GM12878 (cell line): ENCODE results near the gene PCYT1B. TPM values are rescaled to one million over a fixed set of nuclear protein-coding genes. Genes with fewer than 3 reads are reported as not detected.

ENCODE experiments used
- ATAC-seq: fragments of 200-7000 bp; cut with Tn5 transposase; 3 replicates; pipeline ENCODE4 v1.9.1; 2020; ENCODE audit warnings: mild to moderate bottlenecking, moderate library complexity
- BruUV-seq: library from RNA; stranded (reverse); fragments of 400-500 nt; replicated peaks from 2 replicates; lab custom pipeline; 2021; lab: Mats Ljungman, UMichigan
- CTCF ChIA-PET: fragments of 300-600 bp; sonication (Branson Sonifier 250); formaldehyde crosslinking; extraction: SDS; loops from one replicate; lab custom pipeline; 2021; ENCODE audit warnings: inconsistent platforms; lab: Yijun Ruan, JAX
- POLR2A ChIA-PET: fragments of 350-600 bp; formaldehyde crosslinking; extraction: SDS; loops from one replicate; lab custom pipeline; 2021; ENCODE audit warnings: inconsistent platforms; lab: Charles Lee
- RAD21 ChIA-PET: fragments of 300-600 bp; sonication (Branson Sonifier 250); formaldehyde crosslinking; loops from one replicate; lab custom pipeline; 2023; ENCODE audit warnings: antibody characterized with exemption; ENCODE audit not compliant: unreplicated experiment; lab: Charles Lee
- SMC1A ChIA-PET: fragments of 300-600 bp; sonication (Branson Sonifier 250); formaldehyde crosslinking; loops from one replicate; lab custom pipeline; 2023; ENCODE audit not compliant: unreplicated experiment, uncharacterized antibody; lab: Charles Lee
- DNase-seq: peaks from one replicate; pipeline ENCODE4 v3.0.0-alpha.2; 2011; ENCODE audit warnings: low read depth, low spot score
- FAIRE-seq: peaks from 3 replicates; lab custom pipeline; 2011; peaks lifted over from hg19 to GRCh38; lab: Jason Lieb, UNC
- H2AFZ ChIP-seq: 2 replicates; pipeline ENCODE4 v1.6.0; 2011; ENCODE audit warnings: low read depth, low read length, control low read depth; ENCODE audit not compliant: control insufficient read depth
- H3K27ac ChIP-seq: 2 replicates; pipeline ENCODE4 v1.5.1; 2011; ENCODE audit warnings: control low read depth; ENCODE audit not compliant: control insufficient read depth, insufficient read depth
- H3K27me3 ChIP-seq, 2 experiments: replicated peaks in 1 of 2; 2 replicates each; pipeline versions ENCODE4 v1.6.0 to v1.6.1; 2011; ENCODE audit warnings: low read length in 1 of 2; ENCODE audit not compliant: control insufficient read depth in 2 of 2, insufficient read depth in 2 of 2
- H3K36me3 ChIP-seq, 2 experiments: 2 replicates each; pipeline ENCODE4 v1.5.1; 2011; ENCODE audit warnings: low read length in 1 of 2; ENCODE audit not compliant: control insufficient read depth in 2 of 2, insufficient read depth in 2 of 2
- H3K4me1 ChIP-seq: 2 replicates; pipeline ENCODE4 v1.6.1; 2011; ENCODE audit warnings: mild to moderate bottlenecking, low read length, moderate library complexity, mixed read lengths; ENCODE audit not compliant: control insufficient read depth, insufficient read depth
- H3K4me2 ChIP-seq: 2 replicates; pipeline ENCODE4 v1.6.0; 2011; ENCODE audit warnings: control low read depth; ENCODE audit not compliant: control insufficient read depth, insufficient read depth
- H3K4me3 ChIP-seq: fragments of 200-600 bp; sonication (generic); 2 replicates; pipeline ENCODE4 v1.5.1; 2016
- H3K79me2 ChIP-seq: 2 replicates; pipeline ENCODE4 v1.6.0; 2011; ENCODE audit warnings: low read length; ENCODE audit not compliant: control insufficient read depth, insufficient read depth
- H3K9ac ChIP-seq: 2 replicates; pipeline ENCODE4 v1.8.0; 2011; ENCODE audit warnings: low read length, control low read depth, mixed read lengths; ENCODE audit not compliant: control insufficient read depth, insufficient read depth
- H3K9me3 ChIP-seq: replicated peaks from 3 replicates; pipeline ENCODE4 v1.5.1; 2011; ENCODE audit warnings: mild to moderate bottlenecking, low read length; ENCODE audit not compliant: control insufficient read depth, insufficient read depth
- H4K20me1 ChIP-seq: 2 replicates; pipeline ENCODE4 v1.6.0; 2011; ENCODE audit not compliant: control insufficient read depth, insufficient read depth
- BCLAF1 ChIP-seq: fragments of 450-650 bp; IDR thresholded peaks from 2 replicates; pipeline ENCODE4 v1.6.1; 2017; ENCODE audit warnings: antibody characterized with exemption, mild to moderate bottlenecking, moderate library complexity
- BHLHE40 ChIP-seq, 2 experiments: fragments of 450-650 bp in 1 of 2; IDR thresholded peaks; 2 replicates each; pipeline ENCODE4 v1.6.1; 2011 to 2017; ENCODE audit warnings: low read depth in 2 of 2, borderline replicate concordance in 1 of 2, improper control_type of control experiment in 1 of 2, low read length in 1 of 2, mild to moderate bottlenecking in 1 of 2
- CEBPB ChIP-seq, 2 experiments: fragments of 150-350 bp in 1 of 2; IDR thresholded peaks; 2 replicates each; pipeline ENCODE4 v1.6.1; 2012 to 2014; ENCODE audit warnings: low read depth in 2 of 2, low read length in 2 of 2, borderline replicate concordance in 1 of 2, inconsistent platforms in 1 of 2
- EED ChIP-seq: sonication (generic); IDR thresholded peaks from 2 replicates; pipeline ENCODE4 v1.6.1; 2016; ENCODE audit warnings: antibody characterized with exemption, low read depth
- NR2F1 ChIP-seq: fragments of 450-650 bp; conservative IDR thresholded peaks from 2 replicates; pipeline ENCODE4 v1.6.1; 2017; ENCODE audit warnings: mild to moderate bottlenecking
- POLR2AphosphoS2 ChIP-seq: IDR thresholded peaks from 2 replicates; pipeline ENCODE4 v1.6.1; 2011; ENCODE audit warnings: low read depth, mild to moderate bottlenecking, low read length, improper control_type of control experiment, moderate library complexity
- RAD21 ChIP-seq: IDR thresholded peaks from 2 replicates; pipeline ENCODE4 v1.6.1; 2011; ENCODE audit warnings: mild to moderate bottlenecking, low read depth, low read length, moderate library complexity; ENCODE audit not compliant: insufficient read depth
- STAT3 ChIP-seq: IDR thresholded peaks from 2 replicates; pipeline ENCODE4 v1.6.1; 2011; ENCODE audit warnings: low read depth, low read length, improper control_type of control experiment
- ZNF24 ChIP-seq: fragments of 450-650 bp; IDR thresholded peaks from 2 replicates; pipeline ENCODE4 v1.6.1; 2017; ENCODE audit warnings: antibody characterized with exemption, mild to moderate bottlenecking
- WGBS: methylation state at CpG from one replicate; pipeline ENCODE4 v1.1.6; 2016; ENCODE audit warnings: low lambda C conversion rate; ENCODE audit not compliant: insufficient replicate concordance, insufficient coverage; ENCODE audit errors: missing lambda C conversion rate; 5-methylcytosine and 5-hydroxymethylcytosine counted together
- in situ Hi-C: fragments of 300-500 bp; cut with MboI; formaldehyde crosslinking; loops from 9 replicates; pipeline ENCODE4 v1.14.3; 2018; ENCODE audit warnings: mixed read lengths
- intact Hi-C: fragments of 100-400 bp; cut with micrococcal nuclease; formaldehyde crosslinking; loops from one replicate; pipeline ENCODE4 v1.14.2; 2022; ENCODE audit not compliant: unreplicated experiment
- polyA plus RNA-seq, 11 experiments: library from polyadenylated mRNA; depleted of rRNA in 4 of 11; unstranded in 6 of 11; stranded (reverse) in 5 of 11; fragments of >200 nt; fragmentation: Nextera tagmentation in 4 of 11; fragmentation: Illumina TruSeq in 1 of 11; extraction: Ambion mirVana in 4 of 11; extraction: Trizol in 1 of 11; gene quantifications; 1 replicate in 1 of 11; 2 replicates in 10 of 11; pipeline versions ENCODE4 v1.2.1 to v1.2.3, GENCODE V29; 2011 to 2016; ENCODE audit warnings: inconsistent platforms in 2 of 11, missing spikeins in 2 of 11, low read depth in 1 of 11
- total RNA-seq, 4 experiments: library from RNA; depleted of rRNA in 3 of 4; stranded (reverse); fragments of >200 nt in 3 of 4; fragmentation: Illumina TruSeq in 1 of 4; extraction: Trizol in 1 of 4; gene quantifications; 2 replicates each; pipeline versions ENCODE4 v1.2.1 to v1.2.3, GENCODE V29; 2013 to 2021
- TF ChIP-seq, protein P1 (sequence below): fragments of 450-650 bp; IDR thresholded peaks from 2 replicates; pipeline ENCODE4 v1.6.1; 2014; ENCODE audit warnings: mild to moderate bottlenecking
- TF ChIP-seq, protein P2 (sequence below): fragments of 450-650 bp; IDR thresholded peaks from 2 replicates; pipeline ENCODE4 v1.6.1; 2016; ENCODE audit warnings: mild to moderate bottlenecking
- TF ChIP-seq, protein P3 (sequence below): fragments of 450-650 bp; IDR thresholded peaks from 2 replicates; pipeline ENCODE4 v1.6.1; 2018; ENCODE audit warnings: borderline replicate concordance, mild to moderate bottlenecking; ENCODE audit not compliant: partially characterized antibody

The PCYT1B gene
- total and polyA plus RNA-seq, 10 of the 15 experiments (the other 5 are each of a cell fraction or from before 2014, with no cell fraction given): 0.10 TPM; not detected in 9

GRCh38 chrX:24672701-24673190 is 25.6 kb upstream of the PCYT1B start:
- Histone ChIP-seq H3K9me3 (no peaks in the 10 kb centered on the region), H3K36me3 (no peaks in the 10 kb centered on the region), H3K4me1 (no peaks in the 10 kb centered on the region), H3K9ac (no peak overlapping the region), H3K79me2 (no peaks in the 10 kb centered on the region), H2AFZ (no peak overlapping the region), H3K4me3 (no peak overlapping the region), H3K4me2 (no peak overlapping the region), H3K27me3 (no peaks in the 10 kb centered on the region), H3K27ac (no peak overlapping the region), H4K20me1 (no peaks in the 10 kb centered on the region)
- BruUV-seq: no TSS peak
- ChIA-PET POLR2A (no interaction called here), RAD21 (no interaction called here), SMC1A (no interaction called here), CTCF (no interaction called here)
- intact Hi-C loops (no loop called here), in situ Hi-C loops (no loop called here)
- 68% methylated on average over 11 of the region's 11 CpGs for WGBS
- FAIRE-seq (no peak), ATAC-seq (no peak)
- TF ChIP-seq, protein P1, sequence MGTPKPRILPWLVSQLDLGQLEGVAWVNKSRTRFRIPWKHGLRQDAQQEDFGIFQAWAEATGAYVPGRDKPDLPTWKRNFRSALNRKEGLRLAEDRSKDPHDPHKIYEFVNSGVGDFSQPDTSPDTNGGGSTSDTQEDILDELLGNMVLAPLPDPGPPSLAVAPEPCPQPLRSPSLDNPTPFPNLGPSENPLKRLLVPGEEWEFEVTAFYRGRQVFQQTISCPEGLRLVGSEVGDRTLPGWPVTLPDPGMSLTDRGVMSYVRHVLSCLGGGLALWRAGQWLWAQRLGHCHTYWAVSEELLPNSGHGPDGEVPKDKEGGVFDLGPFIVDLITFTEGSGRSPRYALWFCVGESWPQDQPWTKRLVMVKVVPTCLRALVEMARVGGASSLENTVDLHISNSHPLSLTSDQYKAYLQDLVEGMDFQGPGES: no peak
- TF ChIP-seq NR2F1: no peak
- no peak for TF ChIP-seq CEBPB (IDR thresholded peaks at IDR 0.05; ENCODE audit: borderline replicate concordance in 1 of 2, low read depth in 2 of 2, low read length in 2 of 2)
- TF ChIP-seq BCLAF1: no peak
- TF ChIP-seq EED: no peak
- no peak for TF ChIP-seq BHLHE40 (IDR thresholded peaks at IDR 0.05; ENCODE audit: borderline replicate concordance in 1 of 2, low read depth in 2 of 2, low read length in 1 of 2)
- TF ChIP-seq RAD21: no peak
- TF ChIP-seq STAT3: no peak
- no peak for TF ChIP-seq ZNF24
- TF ChIP-seq, protein P2, sequence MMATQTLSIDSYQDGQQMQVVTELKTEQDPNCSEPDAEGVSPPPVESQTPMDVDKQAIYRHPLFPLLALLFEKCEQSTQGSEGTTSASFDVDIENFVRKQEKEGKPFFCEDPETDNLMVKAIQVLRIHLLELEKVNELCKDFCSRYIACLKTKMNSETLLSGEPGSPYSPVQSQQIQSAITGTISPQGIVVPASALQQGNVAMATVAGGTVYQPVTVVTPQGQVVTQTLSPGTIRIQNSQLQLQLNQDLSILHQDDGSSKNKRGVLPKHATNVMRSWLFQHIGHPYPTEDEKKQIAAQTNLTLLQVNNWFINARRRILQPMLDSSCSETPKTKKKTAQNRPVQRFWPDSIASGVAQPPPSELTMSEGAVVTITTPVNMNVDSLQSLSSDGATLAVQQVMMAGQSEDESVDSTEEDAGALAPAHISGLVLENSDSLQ: no peak
- TF ChIP-seq, protein P3, sequence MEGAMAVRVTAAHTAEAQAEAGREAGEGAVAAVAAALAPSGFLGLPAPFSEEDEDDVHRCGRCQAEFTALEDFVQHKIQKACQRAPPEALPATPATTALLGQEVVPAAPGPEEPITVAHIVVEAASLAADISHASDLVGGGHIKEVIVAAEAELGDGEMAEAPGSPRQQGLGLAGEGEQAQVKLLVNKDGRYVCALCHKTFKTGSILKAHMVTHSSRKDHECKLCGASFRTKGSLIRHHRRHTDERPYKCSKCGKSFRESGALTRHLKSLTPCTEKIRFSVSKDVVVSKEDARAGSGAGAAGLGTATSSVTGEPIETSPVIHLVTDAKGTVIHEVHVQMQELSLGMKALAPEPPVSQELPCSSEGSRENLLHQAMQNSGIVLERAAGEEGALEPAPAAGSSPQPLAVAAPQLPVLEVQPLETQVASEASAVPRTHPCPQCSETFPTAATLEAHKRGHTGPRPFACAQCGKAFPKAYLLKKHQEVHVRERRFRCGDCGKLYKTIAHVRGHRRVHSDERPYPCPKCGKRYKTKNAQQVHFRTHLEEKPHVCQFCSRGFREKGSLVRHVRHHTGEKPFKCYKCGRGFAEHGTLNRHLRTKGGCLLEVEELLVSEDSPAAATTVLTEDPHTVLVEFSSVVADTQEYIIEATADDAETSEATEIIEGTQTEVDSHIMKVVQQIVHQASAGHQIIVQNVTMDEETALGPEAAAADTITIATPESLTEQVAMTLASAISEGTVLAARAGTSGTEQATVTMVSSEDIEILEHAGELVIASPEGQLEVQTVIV: no peak
- no peak for TF ChIP-seq POLR2AphosphoS2
- TF ChIP-seq, all 136 proteins: peak for 0
- no peak for DNase-seq
